Breast epithelium (tissue), 4 donors: ENCODE measurements around the gene GPI. TPM values are rescaled to one million over a fixed set of nuclear protein-coding genes. Genes with fewer than 3 reads are reported as not detected.

Experiments
- DNase-seq, 2 donors: peaks; one replicate each; pipeline ENCODE4 v3.0.0-alpha.2; 2019; ENCODE audit warnings: low spot score in 2 of 2
- H3K27ac ChIP-seq, 2 donors: fragments of 200-600 bp; sonication (generic) in 1 of 2; one replicate each; pipeline ENCODE4 v1.5.1; 2016 to 2019; ENCODE audit warnings: mild to moderate bottlenecking in 1 of 2
- H3K27me3 ChIP-seq, 2 donors: fragments of 200-600 bp; sonication (generic) in 1 of 2; one replicate each; pipeline versions ENCODE4 v1.5.1 to v1.6.0; 2017 to 2019; ENCODE audit warnings: control low read depth in 1 of 2, mild to moderate bottlenecking in 1 of 2
- H3K36me3 ChIP-seq: fragments of 200-600 bp; one replicate; pipeline ENCODE4 v1.5.1; 2019
- H3K4me1 ChIP-seq, 2 donors: fragments of 200-600 bp; sonication (generic); one replicate each; pipeline ENCODE4 v1.5.1; 2016 to 2019; ENCODE audit warnings: control low read depth in 1 of 2
- H3K4me3 ChIP-seq, 3 donors: fragments of 200-600 bp; sonication (generic); 1 replicate in 2 of 3; 2 replicates in 1 of 3; pipeline ENCODE4 v1.5.1; 2016 to 2019; ENCODE audit warnings: mild to moderate bottlenecking in 3 of 3, moderate library complexity in 2 of 3
- H3K9me3 ChIP-seq, 2 donors: fragments of 200-600 bp; sonication (generic) in 1 of 2; one replicate each; pipeline ENCODE4 v1.5.1; 2016 to 2019; ENCODE audit warnings: control low read depth in 1 of 2
- POLR2A ChIP-seq: fragments of 450-650 bp; IDR thresholded peaks from one replicate; pipeline ENCODE4 v1.6.1; 2016; ENCODE audit warnings: antibody characterized with exemption, mild to moderate bottlenecking, moderate library complexity
- POLR2AphosphoS5 ChIP-seq, 3 donors: sonication (generic); formaldehyde crosslinking; IDR thresholded peaks; one replicate each; pipeline ENCODE4 v1.6.1; 2017; ENCODE audit warnings: antibody characterized with exemption in 3 of 3
- intact Hi-C: fragments of 100-400 bp; cut with DNase I; formaldehyde crosslinking; loops from one replicate; pipeline ENCODE4 v1.15.1; 2023; ENCODE audit warnings: low total_unique reads
- total RNA-seq, 3 donors: library from RNA; depleted of rRNA; stranded (reverse); fragments of >200 nt; gene quantifications; one replicate each; pipeline ENCODE4 v1.1.0, GENCODE V29; 2016

The GPI gene
- total RNA-seq, 3 donors from 2014 or later, result 97.9 to 130 (median 113) TPM

- Histone ChIP-seq H3K27me3 (no peaks in the 10 kb centered on the region), H3K9me3 (no peaks in the 10 kb centered on the region), H3K27ac (no peak overlapping the region), H3K4me3 (no peak overlapping the region), H3K4me1 (no peaks in the 10 kb centered on the region), H3K36me3 (peaks cover 6% of the 10 kb centered on the region)
- TF ChIP-seq POLR2AphosphoS5 (IDR thresholded peaks at IDR 0.05) (no peak), POLR2A (no peak)
- intact Hi-C loops, result no loop called here
- no peak for DNase-seq
Measured at GRCh38 chr19:34448191-34448590, 83.2 kb downstream of the GPI start.

Other genes with a start within 250 kb of the GPI start
- gene LSM14A, start 192.7 kb upstream of the GPI start, total RNA-seq, result 100 to 1,000 TPM; 106 to 129 (median 126) TPM
- gene GARRE1, start 110.6 kb upstream of the GPI start, total RNA-seq, result 10 to 100 TPM; 21.0 to 43.9 (median 25.2) TPM
- gene PDCD2L, start 39.2 kb downstream of the GPI start, total RNA-seq, result 10 to 100 TPM in 2 of 3 donors, 1 to 10 TPM in 1; 7.8 to 15.7 (median 10.9) TPM
- 100 to 1,000 TPM; 105 to 176 (median 127) TPM for gene UBA2, start 63.2 kb downstream of the GPI start, total RNA-seq
- gene WTIP, start 116.6 kb downstream of the GPI start, total RNA-seq, result 10 to 100 TPM; 11.9 to 20.6 (median 14.9) TPM